Purkinje cell (primary cell): ENCODE measurements around the gene SP1. TPM values are rescaled to one million over a fixed set of nuclear protein-coding genes. Genes with fewer than 3 reads are reported as not detected.

Experiments
- polyA plus RNA-seq: library from polyadenylated mRNA; unstranded; fragments of >200 nt; fragmentation: Nextera tagmentation; gene quantifications from 2 replicates; pipeline ENCODE4 v1.2.1, GENCODE V29; 2014

The SP1 gene
- 1.1 and 2.2 TPM in 2 replicates for polyA plus RNA-seq

DNA sequence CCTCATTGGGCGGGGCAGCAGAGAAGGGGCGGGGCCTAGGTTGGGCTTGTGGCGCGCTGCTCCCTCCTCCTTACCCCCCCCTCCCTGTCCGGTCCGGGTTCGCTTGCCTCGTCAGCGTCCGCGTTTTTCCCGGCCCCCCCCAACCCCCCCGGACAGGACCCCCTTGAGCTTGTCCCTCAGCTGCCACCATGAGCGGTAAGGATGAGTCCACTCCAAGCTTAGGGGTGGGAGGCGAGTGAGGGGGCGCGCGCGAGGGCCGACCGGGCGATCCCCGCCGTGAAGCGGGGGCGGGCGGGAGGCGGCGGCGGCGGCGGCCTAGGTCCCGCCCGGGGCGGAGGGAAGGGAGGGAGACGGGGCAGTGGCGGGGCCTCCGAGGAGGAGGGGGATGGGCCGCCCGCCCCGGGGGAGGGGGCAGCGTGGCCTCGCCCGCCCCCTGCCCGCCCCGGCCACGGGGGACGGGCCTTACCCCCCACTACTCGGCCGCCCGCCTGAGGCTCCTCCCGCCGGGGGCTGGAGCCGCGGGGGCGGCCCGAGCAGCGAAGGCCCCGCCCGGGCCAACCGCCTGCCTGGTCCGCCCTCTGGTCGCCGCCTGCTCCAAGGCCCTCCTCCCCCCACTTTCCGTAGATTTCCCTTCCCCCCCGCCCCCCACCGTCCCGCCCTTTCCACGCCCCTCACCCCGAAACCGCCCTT is at the start of gene SP1:
Gene SP1 (plus strand): TSS at position 73 of the 690 bp plus-strand sequence. CDS start 116 bp downstream, at position 189.

DNA sequence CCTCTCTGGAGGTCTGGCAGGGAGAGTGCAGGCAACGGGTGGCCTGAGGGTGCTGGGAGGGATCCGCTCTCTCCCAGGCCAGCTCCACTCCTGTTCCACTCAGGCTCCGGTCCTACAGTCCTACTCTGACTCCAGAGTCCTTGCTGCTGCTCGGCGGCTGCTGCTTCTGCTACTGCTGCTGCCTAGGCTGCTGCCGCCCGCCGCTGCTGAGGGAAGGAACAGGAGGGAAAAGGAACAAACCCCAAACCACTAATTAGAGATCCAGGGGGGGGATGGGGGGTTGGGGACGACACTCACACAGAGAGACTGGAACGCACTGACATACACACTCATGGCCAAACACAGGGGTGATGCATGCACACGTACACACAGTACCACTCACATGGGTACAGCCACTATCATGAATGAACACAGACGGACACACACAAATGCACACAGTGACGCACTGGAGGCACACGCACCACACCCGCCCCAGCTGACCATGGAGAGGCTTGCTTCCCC is 43.7 kb upstream of the SP1 start, which contains the start of gene SP7:
Gene SP7 (minus strand): TSS at position 174 of the 501 bp plus-strand sequence. CDS start 708 bp downstream, outside the sequence.

DNA sequence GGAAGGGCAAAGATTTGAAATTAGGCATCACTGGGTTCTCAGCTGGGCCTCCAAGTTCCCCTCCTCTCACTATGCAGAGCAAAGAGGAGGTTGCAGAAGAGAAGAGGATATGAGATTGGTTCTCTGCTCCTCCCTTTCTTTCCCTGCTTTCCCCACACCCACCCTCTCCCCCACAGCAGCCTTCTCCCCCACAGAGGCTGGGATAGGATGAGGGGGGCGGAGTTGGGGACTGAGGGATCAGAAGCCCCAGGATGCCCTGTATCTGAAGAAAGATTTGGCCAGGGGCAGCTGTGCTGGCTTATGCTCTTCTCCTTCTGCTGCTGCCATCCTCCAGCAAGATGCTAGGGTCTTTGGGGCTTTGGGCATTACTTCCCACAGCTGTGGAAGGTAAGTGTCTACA is 43.6 kb downstream of the SP1 start, which contains the start of gene AMHR2:
Gene AMHR2 (plus strand): TSS at position 259 of the 400 bp plus-strand sequence. CDS start 80 bp downstream, at position 339.

DNA sequence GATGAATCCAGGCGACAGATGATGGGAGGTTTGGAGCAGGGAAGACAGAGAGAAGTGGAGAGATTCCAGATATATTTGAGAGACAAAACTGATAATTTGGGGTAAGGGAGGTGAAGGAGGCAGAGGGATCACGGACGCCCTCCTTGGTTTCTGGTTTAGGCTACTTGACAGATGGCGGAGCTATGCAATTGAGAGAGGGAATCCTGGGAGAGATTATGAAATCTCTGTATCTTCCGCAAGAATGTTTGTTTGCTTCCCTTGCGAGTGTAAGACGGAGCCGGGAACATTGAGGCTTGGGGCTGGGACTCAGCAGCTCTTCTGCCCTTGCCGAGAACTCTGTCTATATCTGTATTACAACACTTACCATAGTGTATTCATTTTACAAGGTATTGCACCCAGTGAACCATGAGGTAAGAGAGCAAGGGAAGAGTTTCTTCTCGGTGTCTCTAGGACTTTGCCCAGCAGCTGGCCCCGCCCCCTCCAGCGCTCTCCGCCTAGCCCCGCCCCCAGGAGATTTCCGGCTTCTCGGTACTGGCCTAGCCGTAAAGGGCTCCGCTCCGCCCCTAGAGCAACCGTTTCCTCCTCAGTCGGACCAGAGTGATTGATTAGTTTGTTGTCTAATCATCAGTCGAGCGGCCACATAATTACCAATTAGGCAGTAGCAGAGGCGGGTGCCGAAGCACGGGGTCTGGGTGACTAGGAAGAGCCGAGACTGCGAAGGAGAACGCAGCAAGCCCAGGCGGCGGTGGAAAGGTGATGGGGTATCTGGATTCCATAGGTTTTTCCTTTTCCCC is 61.3 kb downstream of the SP1 start, which contains the start of gene PRR13:
Gene PRR13 (plus strand): TSS at position 695 of the 794 bp plus-strand sequence. CDS start 981 bp downstream, outside the sequence.

DNA sequence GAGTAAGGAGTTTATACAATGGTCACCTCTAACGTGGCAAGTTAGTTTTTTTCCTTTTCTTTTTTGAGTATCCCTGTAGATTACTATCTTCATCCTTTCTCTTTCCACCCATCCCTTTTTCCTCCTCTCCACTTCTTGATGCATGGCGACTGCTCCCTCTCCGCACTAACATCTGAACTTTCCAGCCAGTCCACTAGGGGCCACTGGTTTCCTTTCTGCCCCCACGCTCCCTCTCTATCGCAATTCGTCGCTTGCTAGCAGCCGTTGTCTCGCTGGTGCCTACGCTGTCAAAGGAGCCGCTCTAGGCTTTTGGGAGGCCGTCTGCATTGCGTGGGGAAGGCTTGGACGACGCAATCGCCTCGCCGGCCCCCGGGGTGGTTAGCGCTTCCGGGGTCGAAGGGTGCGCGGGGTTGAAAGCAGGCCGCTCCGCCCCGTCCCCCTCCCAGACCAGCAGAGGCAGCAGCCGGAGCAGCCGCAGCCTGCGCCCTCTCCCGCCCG is 71.7 kb downstream of the SP1 start, which contains the start of gene PCBP2:
Gene PCBP2 (plus strand): TSS at position 442 of the 498 bp plus-strand sequence. CDS start 2,699 bp downstream, outside the sequence.

Other genes with a start within 250 kb of the SP1 start
- gene ZNF740, start 199.5 kb upstream of the SP1 start, polyA plus RNA-seq, result 1.6 and 2.4 TPM in 2 replicates
- 23.6 and 24.3 TPM in 2 replicates for gene CSAD, start 199.3 kb upstream of the SP1 start, polyA plus RNA-seq
- gene ITGB7, start 172.9 kb upstream of the SP1 start, polyA plus RNA-seq, result not detected in 2 replicates
- gene RARG, start 148.0 kb upstream of the SP1 start, polyA plus RNA-seq, result 0.32 and 0.74 TPM in 2 replicates
- not detected in 2 replicates for gene ESPL1, start 111.9 kb upstream of the SP1 start, polyA plus RNA-seq
- 1,122 and 1,202 TPM in 2 replicates for gene PFDN5, start 84.6 kb upstream of the SP1 start, polyA plus RNA-seq
- gene MYG1, start 80.5 kb upstream of the SP1 start, polyA plus RNA-seq, result 60.1 and 92.0 TPM in 2 replicates
- gene AAAS, start 58.6 kb upstream of the SP1 start, polyA plus RNA-seq, result 6.3 and 19.0 TPM in 2 replicates
- gene SP7, start 43.8 kb upstream of the SP1 start, polyA plus RNA-seq, result not detected in 2 replicates
- not detected in 2 replicates for gene AMHR2, start 43.7 kb downstream of the SP1 start, polyA plus RNA-seq
- 89.8 and 98.6 TPM in 2 replicates for gene PRR13, start 61.6 kb downstream of the SP1 start, polyA plus RNA-seq
- 111 and 125 TPM in 2 replicates for gene PCBP2, start 71.9 kb downstream of the SP1 start, polyA plus RNA-seq
- 3.2 and 4.6 TPM in 2 replicates for gene MAP3K12, start 119.3 kb downstream of the SP1 start, polyA plus RNA-seq
- 4.4 and 5.7 TPM in 2 replicates for gene TARBP2, start 121.1 kb downstream of the SP1 start, polyA plus RNA-seq
- gene NPFF, start 127.3 kb downstream of the SP1 start, polyA plus RNA-seq, result 0.91 TPM in 1 of 2 replicates, not detected in the other
- gene ATF7, start 246.2 kb downstream of the SP1 start, polyA plus RNA-seq, result 3.7 and 20.9 TPM in 2 replicates